Measurements from ENCODE around the gene CDC27.
"Not testable (repeated sequence)": the region's sequence is repeated elsewhere in the genome, so short reads cannot be mapped to it uniquely, and the experiment has no call there.

Gene CDC27

DNA sequence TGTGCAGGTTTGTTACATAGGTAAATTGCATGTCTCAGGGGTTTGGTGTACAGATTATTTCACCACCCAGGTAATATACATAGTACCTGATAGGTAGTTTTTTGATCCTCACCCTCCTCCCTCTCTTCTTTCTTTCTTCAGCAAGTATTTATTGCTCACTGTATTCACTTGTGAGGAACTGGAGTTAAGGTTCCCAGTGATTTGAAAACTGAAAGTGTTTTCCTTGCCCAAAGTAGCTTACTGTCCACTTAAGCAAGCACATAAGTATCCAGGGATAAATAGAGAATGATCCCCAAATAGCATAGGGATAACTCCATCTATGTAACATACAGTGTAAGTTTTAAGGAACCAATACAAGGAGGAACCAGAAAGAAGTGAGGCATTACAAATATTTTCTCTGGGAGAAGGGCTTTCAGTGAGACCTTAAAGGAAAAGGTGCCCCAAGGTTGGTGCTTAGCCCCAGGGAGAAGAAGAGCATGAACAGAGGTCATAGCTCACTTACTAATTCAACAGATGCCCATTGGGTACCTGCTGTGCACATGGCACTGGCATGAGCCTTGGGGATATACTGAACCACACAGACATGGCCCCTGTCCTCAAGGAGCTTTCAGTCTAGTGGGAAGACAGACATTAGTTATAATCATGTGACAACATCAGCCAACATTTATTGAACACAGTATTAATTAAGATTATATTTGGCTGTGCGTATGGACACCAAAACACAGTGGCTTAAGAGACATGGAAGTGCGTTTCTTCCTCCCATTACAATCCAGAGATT is 37.0 kb upstream of the CDC27 start (continued):
- TF ChIP-seq, protein P1, sequence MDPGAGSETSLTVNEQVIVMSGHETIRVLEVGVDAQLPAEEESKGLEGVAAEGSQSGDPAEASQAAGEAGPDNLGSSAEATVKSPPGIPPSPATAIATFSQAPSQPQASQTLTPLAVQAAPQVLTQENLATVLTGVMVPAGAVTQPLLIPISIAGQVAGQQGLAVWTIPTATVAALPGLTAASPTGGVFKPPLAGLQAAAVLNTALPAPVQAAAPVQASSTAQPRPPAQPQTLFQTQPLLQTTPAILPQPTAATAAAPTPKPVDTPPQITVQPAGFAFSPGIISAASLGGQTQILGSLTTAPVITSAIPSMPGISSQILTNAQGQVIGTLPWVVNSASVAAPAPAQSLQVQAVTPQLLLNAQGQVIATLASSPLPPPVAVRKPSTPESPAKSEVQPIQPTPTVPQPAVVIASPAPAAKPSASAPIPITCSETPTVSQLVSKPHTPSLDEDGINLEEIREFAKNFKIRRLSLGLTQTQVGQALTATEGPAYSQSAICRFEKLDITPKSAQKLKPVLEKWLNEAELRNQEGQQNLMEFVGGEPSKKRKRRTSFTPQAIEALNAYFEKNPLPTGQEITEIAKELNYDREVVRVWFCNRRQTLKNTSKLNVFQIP (CRISPR knock-in tag; IDR thresholded peaks at IDR 0.05; ENCODE audit: borderline replicate concordance, low read depth) = no peak

DNA sequence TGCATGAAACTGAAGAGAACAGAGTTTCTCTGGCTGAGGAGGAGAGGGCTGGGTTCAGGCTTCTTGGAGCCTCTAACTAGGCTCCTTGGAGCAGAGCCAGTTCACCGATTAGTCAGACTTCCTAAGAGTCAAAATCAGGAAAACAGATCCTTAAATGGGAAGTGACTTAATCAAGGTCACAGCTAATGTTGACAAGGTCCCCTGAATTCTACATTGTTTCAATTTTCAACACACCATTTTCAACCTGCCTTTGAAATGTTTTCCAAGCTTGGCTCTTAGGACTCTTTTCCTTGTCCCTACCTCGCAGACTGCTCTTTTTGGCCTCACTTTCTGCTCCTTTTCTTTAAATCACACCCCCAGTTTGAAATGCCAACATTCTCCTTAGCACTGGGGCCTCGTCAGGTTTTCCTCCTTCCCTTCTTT is 36.4 kb upstream of the CDC27 start:
- TF ChIP-seq ISL1 (CRISPR knock-in tag; IDR thresholded peaks at IDR 0.05) (peak; percentile 25; the same call in 1 of the 2 replicates), CSDC2 (CRISPR knock-in tag; IDR thresholded peaks at IDR 0.05) (no peak)
- peak; percentile 65 for ATAC-seq

GRCh38 chr17:47224966-47225365 is 35.9 kb upstream of the CDC27 start:
- TF ChIP-seq ZNF70 (CRISPR knock-in tag; IDR thresholded peaks at IDR 0.05) (no peak), CSDC2 (CRISPR knock-in tag; IDR thresholded peaks at IDR 0.05) (0 out of 2 replicates have a peak, but pooled peaks have one; percentile 27)
- ATAC-seq = peak; percentile 16

- ATAC-seq = not testable (repeated sequence)
Measured at GRCh38 chr17:47224077-47224476, 35.0 kb upstream of the CDC27 start.

- TF ChIP-seq PATZ1 (CRISPR knock-in tag; IDR thresholded peaks at IDR 0.05; ENCODE audit: borderline replicate concordance) (no peak), PPARA (CRISPR knock-in tag; IDR thresholded peaks at IDR 0.05; ENCODE audit: borderline replicate concordance) (no peak), OSR1 (CRISPR knock-in tag; IDR thresholded peaks at IDR 0.05) (no peak), CSDC2 (CRISPR knock-in tag; IDR thresholded peaks at IDR 0.05) (no peak), ARNTL (CRISPR knock-in tag; IDR thresholded peaks at IDR 0.05; ENCODE audit: borderline replicate concordance, low read depth) (no peak), ZNF70 (CRISPR knock-in tag; IDR thresholded peaks at IDR 0.05) (no peak), SNAI2 (CRISPR knock-in tag; IDR thresholded peaks at IDR 0.05) (no peak), TSHZ2 (CRISPR knock-in tag; IDR thresholded peaks at IDR 0.05) (no peak), ESRRG (CRISPR knock-in tag; IDR thresholded peaks at IDR 0.05) (no peak), ZNF565 (CRISPR knock-in tag; conservative IDR thresholded peaks at IDR 0.05; ENCODE audit: low read depth) (no peak), BACH2 (CRISPR knock-in tag; IDR thresholded peaks at IDR 0.05; ENCODE audit: borderline replicate concordance) (no peak), GLIS3 (CRISPR knock-in tag; IDR thresholded peaks at IDR 0.05) (no peak), ZFP30 (CRISPR knock-in tag; IDR thresholded peaks at IDR 0.05) (no peak), ZC3H10 (CRISPR knock-in tag; IDR thresholded peaks at IDR 0.05) (no peak), ZFP3 (CRISPR knock-in tag; IDR thresholded peaks at IDR 0.05) (no peak), RARB (CRISPR knock-in tag; IDR thresholded peaks at IDR 0.05) (no peak), TCF4 (CRISPR knock-in tag; IDR thresholded peaks at IDR 0.05; ENCODE audit: borderline replicate concordance) (no peak), CREB5 (CRISPR knock-in tag; IDR thresholded peaks at IDR 0.05; ENCODE audit: low read depth) (no peak)
- TF ChIP-seq, protein P2, sequence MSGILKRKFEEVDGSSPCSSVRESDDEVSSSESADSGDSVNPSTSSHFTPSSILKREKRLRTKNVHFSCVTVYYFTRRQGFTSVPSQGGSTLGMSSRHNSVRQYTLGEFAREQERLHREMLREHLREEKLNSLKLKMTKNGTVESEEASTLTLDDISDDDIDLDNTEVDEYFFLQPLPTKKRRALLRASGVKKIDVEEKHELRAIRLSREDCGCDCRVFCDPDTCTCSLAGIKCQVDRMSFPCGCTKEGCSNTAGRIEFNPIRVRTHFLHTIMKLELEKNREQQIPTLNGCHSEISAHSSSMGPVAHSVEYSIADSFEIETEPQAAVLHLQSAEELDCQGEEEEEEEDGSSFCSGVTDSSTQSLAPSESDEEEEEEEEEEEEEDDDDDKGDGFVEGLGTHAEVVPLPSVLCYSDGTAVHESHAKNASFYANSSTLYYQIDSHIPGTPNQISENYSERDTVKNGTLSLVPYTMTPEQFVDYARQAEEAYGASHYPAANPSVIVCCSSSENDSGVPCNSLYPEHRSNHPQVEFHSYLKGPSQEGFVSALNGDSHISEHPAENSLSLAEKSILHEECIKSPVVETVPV (CRISPR knock-in tag; IDR thresholded peaks at IDR 0.05) = no peak
- no peak for ATAC-seq
Measured at GRCh38 chr17:47223460-47223859, 34.4 kb upstream of the CDC27 start.
